SK-N-SH (cell line): ENCODE measurements around the gene CBR1.

Experiments used
- CHD2 ChIP-seq: fragments of 150-350 bp; IDR thresholded peaks from 2 replicates; pipeline ENCODE4 v1.6.1; 2018; ENCODE audit warnings: low read length; ENCODE audit not compliant: partially characterized antibody
- FOXJ3 ChIP-seq: sonication (generic); formaldehyde crosslinking; IDR thresholded peaks from 2 replicates; pipeline ENCODE4 v1.5.1; 2020; ENCODE audit warnings: mild to moderate bottlenecking, missing genetic modification reagents
- POLR2AphosphoS5 ChIP-seq: IDR thresholded peaks from 2 replicates; pipeline ENCODE4 v1.6.1; 2012; ENCODE audit warnings: low read depth, low read length
- RFX5 ChIP-seq: IDR thresholded peaks from 2 replicates; pipeline ENCODE4 v1.6.1; 2012; ENCODE audit warnings: mild to moderate bottlenecking, improper control_type of control experiment, low read length
- TF ChIP-seq, protein P1 (sequence below): fragments of 150-350 bp; IDR thresholded peaks from 2 replicates; pipeline ENCODE4 v1.6.1; 2017; ENCODE audit warnings: antibody characterized with exemption, low read length, low read depth, borderline replicate concordance
- TF ChIP-seq, protein P2 (sequence below): fragments of 200-600 bp; sonication (generic); IDR thresholded peaks from 2 replicates; pipeline ENCODE4 v1.6.1; 2017; ENCODE audit warnings: antibody characterized with exemption, mild to moderate bottlenecking, moderate library complexity
- TF ChIP-seq, protein P3 (sequence below): IDR thresholded peaks from 2 replicates; pipeline ENCODE4 v1.4.0; 2012; ENCODE audit warnings: low read depth
- TF ChIP-seq, protein P4 (sequence below): fragments of 150-350 bp; IDR thresholded peaks from 2 replicates; pipeline ENCODE4 v1.6.1; 2016; ENCODE audit warnings: mild to moderate bottlenecking, low read depth, low read length

DNA sequence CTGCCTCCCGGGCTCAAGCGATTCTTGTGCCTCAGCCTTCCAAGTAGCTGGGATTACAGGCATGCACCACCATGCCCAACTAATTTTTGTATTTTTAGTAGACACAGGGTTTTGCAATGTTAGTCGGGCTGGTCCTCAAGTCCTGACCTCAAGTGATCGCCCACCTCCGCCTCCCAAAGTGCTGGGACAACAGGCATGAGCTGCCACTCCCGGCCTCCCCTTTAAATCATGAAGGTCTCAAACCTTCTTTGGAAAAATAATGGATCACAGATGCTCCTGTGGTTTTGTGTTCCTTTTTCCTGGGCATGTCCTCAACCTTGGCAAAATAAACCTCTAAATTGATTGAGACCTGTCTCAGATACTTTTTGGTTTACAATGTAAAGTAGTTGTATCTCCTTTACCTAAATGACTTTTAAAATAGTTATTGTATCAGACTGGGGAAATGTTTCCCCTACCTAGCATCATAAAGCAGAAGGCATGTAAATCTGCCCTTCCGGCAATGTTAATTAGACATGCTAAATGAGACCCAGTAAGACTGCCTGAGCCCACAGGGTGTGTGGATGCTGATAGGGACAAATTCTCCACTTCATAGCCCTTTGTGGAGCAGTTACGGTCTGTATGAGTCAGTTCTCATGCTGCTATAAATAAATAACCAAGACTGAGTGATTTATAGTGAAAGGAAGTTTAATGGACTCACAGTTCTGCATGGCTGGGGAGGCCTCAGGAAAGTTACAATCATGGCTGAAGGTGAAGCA lies 27.8 kb downstream of the CBR1 start:
- TF ChIP-seq, protein P1, sequence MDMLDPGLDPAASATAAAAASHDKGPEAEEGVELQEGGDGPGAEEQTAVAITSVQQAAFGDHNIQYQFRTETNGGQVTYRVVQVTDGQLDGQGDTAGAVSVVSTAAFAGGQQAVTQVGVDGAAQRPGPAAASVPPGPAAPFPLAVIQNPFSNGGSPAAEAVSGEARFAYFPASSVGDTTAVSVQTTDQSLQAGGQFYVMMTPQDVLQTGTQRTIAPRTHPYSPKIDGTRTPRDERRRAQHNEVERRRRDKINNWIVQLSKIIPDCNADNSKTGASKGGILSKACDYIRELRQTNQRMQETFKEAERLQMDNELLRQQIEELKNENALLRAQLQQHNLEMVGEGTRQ, result no peak
- TF ChIP-seq POLR2AphosphoS5 (no peak), FOXJ3 (CRISPR knock-in tag) (no peak), RFX5 (no peak), CHD2 (no peak)
- TF ChIP-seq, protein P2, sequence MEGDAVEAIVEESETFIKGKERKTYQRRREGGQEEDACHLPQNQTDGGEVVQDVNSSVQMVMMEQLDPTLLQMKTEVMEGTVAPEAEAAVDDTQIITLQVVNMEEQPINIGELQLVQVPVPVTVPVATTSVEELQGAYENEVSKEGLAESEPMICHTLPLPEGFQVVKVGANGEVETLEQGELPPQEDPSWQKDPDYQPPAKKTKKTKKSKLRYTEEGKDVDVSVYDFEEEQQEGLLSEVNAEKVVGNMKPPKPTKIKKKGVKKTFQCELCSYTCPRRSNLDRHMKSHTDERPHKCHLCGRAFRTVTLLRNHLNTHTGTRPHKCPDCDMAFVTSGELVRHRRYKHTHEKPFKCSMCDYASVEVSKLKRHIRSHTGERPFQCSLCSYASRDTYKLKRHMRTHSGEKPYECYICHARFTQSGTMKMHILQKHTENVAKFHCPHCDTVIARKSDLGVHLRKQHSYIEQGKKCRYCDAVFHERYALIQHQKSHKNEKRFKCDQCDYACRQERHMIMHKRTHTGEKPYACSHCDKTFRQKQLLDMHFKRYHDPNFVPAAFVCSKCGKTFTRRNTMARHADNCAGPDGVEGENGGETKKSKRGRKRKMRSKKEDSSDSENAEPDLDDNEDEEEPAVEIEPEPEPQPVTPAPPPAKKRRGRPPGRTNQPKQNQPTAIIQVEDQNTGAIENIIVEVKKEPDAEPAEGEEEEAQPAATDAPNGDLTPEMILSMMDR, result no peak
- TF ChIP-seq, protein P3, sequence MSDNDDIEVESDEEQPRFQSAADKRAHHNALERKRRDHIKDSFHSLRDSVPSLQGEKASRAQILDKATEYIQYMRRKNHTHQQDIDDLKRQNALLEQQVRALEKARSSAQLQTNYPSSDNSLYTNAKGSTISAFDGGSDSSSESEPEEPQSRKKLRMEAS, result no peak
- TF ChIP-seq, protein P4, sequence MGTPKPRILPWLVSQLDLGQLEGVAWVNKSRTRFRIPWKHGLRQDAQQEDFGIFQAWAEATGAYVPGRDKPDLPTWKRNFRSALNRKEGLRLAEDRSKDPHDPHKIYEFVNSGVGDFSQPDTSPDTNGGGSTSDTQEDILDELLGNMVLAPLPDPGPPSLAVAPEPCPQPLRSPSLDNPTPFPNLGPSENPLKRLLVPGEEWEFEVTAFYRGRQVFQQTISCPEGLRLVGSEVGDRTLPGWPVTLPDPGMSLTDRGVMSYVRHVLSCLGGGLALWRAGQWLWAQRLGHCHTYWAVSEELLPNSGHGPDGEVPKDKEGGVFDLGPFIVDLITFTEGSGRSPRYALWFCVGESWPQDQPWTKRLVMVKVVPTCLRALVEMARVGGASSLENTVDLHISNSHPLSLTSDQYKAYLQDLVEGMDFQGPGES, result no peak
